SH-SY5Y (cell line): ENCODE data around the gene PARD6G.

Source experiments
- GATA2 ChIP-seq: IDR thresholded peaks from 2 replicates; pipeline ENCODE4 v1.6.1; 2011; ENCODE audit warnings: mild to moderate bottlenecking, low read depth, low read length
- GATA3 ChIP-seq: IDR thresholded peaks from 2 replicates; pipeline ENCODE4 v1.6.1; 2011; ENCODE audit warnings: low read depth, mild to moderate bottlenecking, low read length, moderate library complexity

DNA sequence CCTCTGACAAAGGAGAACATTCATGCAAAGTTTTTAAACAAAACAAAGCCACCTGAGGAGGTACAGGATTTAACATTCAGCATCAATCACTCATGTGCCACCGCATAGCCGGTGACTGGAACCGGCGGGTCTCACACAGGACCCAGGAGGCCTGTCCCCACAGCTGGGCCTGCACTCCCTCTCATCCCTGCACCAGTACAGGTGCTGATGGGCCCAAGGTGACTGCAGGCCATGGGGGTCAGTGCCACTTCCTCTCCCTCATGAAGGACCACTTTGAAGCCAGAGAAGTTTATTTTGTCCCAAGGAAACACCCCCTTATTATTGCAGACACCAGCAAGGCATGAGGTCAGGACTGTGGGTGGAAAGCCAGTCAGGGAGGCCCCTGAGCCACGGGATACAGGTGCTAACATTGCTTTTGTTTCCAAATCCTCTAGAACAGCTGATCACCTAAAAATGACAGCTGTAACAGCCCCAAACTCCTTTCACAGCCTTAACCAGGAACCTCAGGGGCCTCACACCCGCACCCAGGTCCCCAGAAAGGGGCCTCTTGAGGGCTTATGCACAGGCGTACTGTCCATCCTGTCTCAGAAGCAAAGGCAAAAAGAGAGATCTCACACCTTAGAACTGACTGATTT lies 14.0 kb downstream of the PARD6G start:
- TF ChIP-seq GATA2 (no peak), GATA3 (no peak)
